Fibroblast of the conjunctiva (primary cell): ENCODE measurements around the gene CIC.
"Not testable (repeated sequence)": the region's sequence is repeated elsewhere in the genome, so short reads cannot be mapped to it uniquely, and the experiment has no call there.

ENCODE experiments used
- DNase-seq: peaks from one replicate; pipeline ENCODE4 v3.0.0-alpha.2; 2010; ENCODE audit warnings: low read depth

The CIC gene

GRCh38 chr19:42313096-42313839, 44.2 kb downstream of the CIC start, which contains the start of gene TMEM145:
TSS of gene TMEM145 (plus strand) at chr19:42313309. CDS start at chr19:42313377, 68 bp downstream.
- DNase-seq = no peak

GRCh38 chr19:42313840-42314755, 45.0 kb downstream of the CIC start:
- no peak for DNase-seq

GRCh38 chr19:42315024-42315423, 46.0 kb downstream of the CIC start:
- DNase-seq = no peak

- DNase-seq = no peak
Measured at GRCh38 chr19:42316223-42317211, 47.5 kb downstream of the CIC start.

GRCh38 chr19:42317535-42317934, 48.5 kb downstream of the CIC start:
- DNase-seq = no peak

GRCh38 chr19:42322305-42322704, 53.3 kb downstream of the CIC start:
- DNase-seq = no peak

- no peak for DNase-seq
Measured at GRCh38 chr19:42323473-42323851, 54.4 kb downstream of the CIC start.

- DNase-seq = no peak
Measured at GRCh38 chr19:42323852-42324654, 55.0 kb downstream of the CIC start.

GRCh38 chr19:42324655-42325307, 55.7 kb downstream of the CIC start:
- no peak for DNase-seq

GRCh38 chr19:42325308-42325895, 56.4 kb downstream of the CIC start, which contains the start of gene MEGF8:
TSS of gene MEGF8 (plus strand) at chr19:42325635. CDS start at chr19:42326244, 609 bp downstream.
- DNase-seq = peak; percentile 98

GRCh38 chr19:42325896-42326771, 57.1 kb downstream of the CIC start:
- no peak for DNase-seq

- no peak for DNase-seq
Measured at GRCh38 chr19:42326969-42327368, 57.9 kb downstream of the CIC start.

- DNase-seq = no peak
Measured at GRCh38 chr19:42327381-42327780, 58.3 kb downstream of the CIC start.

- DNase-seq = no peak
Measured at GRCh38 chr19:42328106-42328505, 59.1 kb downstream of the CIC start.

GRCh38 chr19:42328854-42329253, 59.8 kb downstream of the CIC start:
- DNase-seq = no peak

GRCh38 chr19:42330241-42330711, 61.2 kb downstream of the CIC start:
- peak; percentile 53 for DNase-seq

GRCh38 chr19:42331333-42331732, 62.3 kb downstream of the CIC start:
- DNase-seq = not testable (repeated sequence)

GRCh38 chr19:42332059-42332458, 63.0 kb downstream of the CIC start:
- no peak for DNase-seq

- DNase-seq = no peak
Measured at GRCh38 chr19:42333018-42333417, 64.0 kb downstream of the CIC start.
